Heart left ventricle (tissue), 16 donors: ENCODE measurements around the gene RNGTT. TPM values are rescaled to one million over a fixed set of nuclear protein-coding genes. Genes with fewer than 3 reads are reported as not detected.
A peak's percentile ranks its signal among the peaks of the same experiment; 100 is the strongest.

Source experiments
- ATAC-seq, 4 donors: fragments of 200-7000 bp; cut with Tn5 transposase; one replicate each; pipeline ENCODE4 v1.9.1; 2020 to 2022; ENCODE audit warnings: moderate library complexity in 4 of 4, mild to moderate bottlenecking in 3 of 4, moderate number of reproducible peaks in 1 of 4
- DNase-seq, 5 donors: peaks; one replicate each; pipeline ENCODE4 v3.0.0-alpha.2; 2020
- H3K27ac ChIP-seq, 12 donors: fragments of 200-600 bp; sonication (generic) in 4 of 12; one replicate each; pipeline versions ENCODE4 v1.5.0 to v1.8.0; 2016 to 2022; ENCODE audit warnings: mild to moderate bottlenecking in 2 of 12
- H3K27me3 ChIP-seq, 9 donors: fragments of 200-600 bp; sonication (generic) in 2 of 9; one replicate each; pipeline versions ENCODE4 v1.5.1 to v1.8.0; 2016 to 2022; ENCODE audit warnings: mild to moderate bottlenecking in 3 of 9
- H3K36me3 ChIP-seq, 9 donors: fragments of 200-600 bp; sonication (generic) in 2 of 9; one replicate each; pipeline versions ENCODE4 v1.5.0 to v1.8.0; 2018 to 2022; ENCODE audit warnings: mild to moderate bottlenecking in 2 of 9
- H3K4me1 ChIP-seq, 12 donors: fragments of 200-600 bp; sonication (generic) in 4 of 12; one replicate each; pipeline versions ENCODE4 v1.5.0 to v1.8.0; 2016 to 2022; ENCODE audit warnings: mild to moderate bottlenecking in 3 of 12
- H3K4me3 ChIP-seq, 12 donors: fragments of 200-600 bp; sonication (generic) in 4 of 12; one replicate each; pipeline versions ENCODE4 v1.5.0 to v1.8.0; 2017 to 2022; ENCODE audit warnings: mild to moderate bottlenecking in 9 of 12, moderate library complexity in 4 of 12
- H3K9me3 ChIP-seq, 12 donors: fragments of 200-600 bp; sonication (generic) in 4 of 12; one replicate each; pipeline versions ENCODE4 v1.5.0 to v1.8.0; 2016 to 2022; ENCODE audit warnings: mild to moderate bottlenecking in 1 of 12
- POLR2A ChIP-seq, 2 donors: fragments of 450-650 bp; IDR thresholded peaks; one replicate each; pipeline ENCODE4 v1.6.1; 2017; ENCODE audit warnings: antibody characterized with exemption in 2 of 2, mild to moderate bottlenecking in 2 of 2, moderate library complexity in 2 of 2
- WGBS, 4 donors: extraction: QIAGEN DNeasy Blood & Tissue Kit in 2 of 4; methylation state at CpG; one replicate each; pipeline versions ENCODE4 v1.1.5 to v1.1.7; 2013 to 2018; 5-methylcytosine and 5-hydroxymethylcytosine counted together
- intact Hi-C, 10 donors: fragments of 100-400 bp; cut with DNase I; formaldehyde crosslinking; loops; one replicate each; pipeline versions ENCODE4 v1.11.1 to v1.14.2; 2022
- polyA plus RNA-seq, 2 donors: library from polyadenylated mRNA; stranded (reverse); fragments of 200-250 nt; gene quantifications; one replicate each; pipeline ENCODE4 v1.2.3, GENCODE V29; 2013
- total RNA-seq, 9 donors: library from RNA; depleted of rRNA in 2 of 9; stranded (reverse); fragments of >200 nt in 2 of 9; fragmentation: NEBNext Ultra II Directional in 3 of 9; extraction: Animal tissue kit (Norgen Biotek cat#: 25700) in 3 of 9; gene quantifications; one replicate each; pipeline versions ENCODE4 v1.1.0 to v1.2.4, GENCODE V29; 2016 to 2023
- TF ChIP-seq, protein P1 (sequence below), 12 donors: fragments of 200-600 bp; sonication (generic) in 4 of 12; IDR thresholded peaks; one replicate each; pipeline versions ENCODE4 v1.5.0 to v1.8.0; 2018 to 2022; ENCODE audit warnings: antibody characterized with exemption in 12 of 12, mild to moderate bottlenecking in 5 of 12
- donor health status: ischemic (EF 13 %, LVEDD 7.1; RV severe dilation, severe dysfunction).
- donor health status: healthy with polysubstance abuse.
- donor health status: DM: no; HTN: yes; CAD: no.
- donor health status: DM: no; HTN: no; CAD: no.
- donor health status: ischemic (EF 25% LVEDD 6.9; RV normal size, moderate dysfunction).
- donor health status: ischemic (EF 25% LVEDD 5.7; RV mildly dilated, moderate dysfunction).
- donor health status: healthy.
- donor health status: DM: yes; HTN: yes; CAD: no.
- donor health status: ischemic (EF 35%, LVEDD 5.7; RV mildly dilated, moderate dysfunction).
- donor health status: nonischemic (EF 11% LVEDD 7.7; RV severe dilation, severe dysfunction).
- donor health status: DM: yes; HTN: yes; CAD: no.
- donor health status: PGD.
- donor health status: ischemic (EF 29% LVEDD 5.4; RV normal size, mild dysfunction).
- donor health status: nonischemic (EF 23%, LVEDD 6.1; RV moderate dilation, normal function).

RNGTT gene
- total and polyA plus RNA-seq, 11 donors: 2.6 to 11.6 (median 9.1) TPM

GRCh38 chr6:88815491-88815890 is 147.9 kb downstream of the RNGTT start:
- TF ChIP-seq, protein P1, sequence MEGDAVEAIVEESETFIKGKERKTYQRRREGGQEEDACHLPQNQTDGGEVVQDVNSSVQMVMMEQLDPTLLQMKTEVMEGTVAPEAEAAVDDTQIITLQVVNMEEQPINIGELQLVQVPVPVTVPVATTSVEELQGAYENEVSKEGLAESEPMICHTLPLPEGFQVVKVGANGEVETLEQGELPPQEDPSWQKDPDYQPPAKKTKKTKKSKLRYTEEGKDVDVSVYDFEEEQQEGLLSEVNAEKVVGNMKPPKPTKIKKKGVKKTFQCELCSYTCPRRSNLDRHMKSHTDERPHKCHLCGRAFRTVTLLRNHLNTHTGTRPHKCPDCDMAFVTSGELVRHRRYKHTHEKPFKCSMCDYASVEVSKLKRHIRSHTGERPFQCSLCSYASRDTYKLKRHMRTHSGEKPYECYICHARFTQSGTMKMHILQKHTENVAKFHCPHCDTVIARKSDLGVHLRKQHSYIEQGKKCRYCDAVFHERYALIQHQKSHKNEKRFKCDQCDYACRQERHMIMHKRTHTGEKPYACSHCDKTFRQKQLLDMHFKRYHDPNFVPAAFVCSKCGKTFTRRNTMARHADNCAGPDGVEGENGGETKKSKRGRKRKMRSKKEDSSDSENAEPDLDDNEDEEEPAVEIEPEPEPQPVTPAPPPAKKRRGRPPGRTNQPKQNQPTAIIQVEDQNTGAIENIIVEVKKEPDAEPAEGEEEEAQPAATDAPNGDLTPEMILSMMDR (IDR thresholded peaks at IDR 0.05): no peak
- TF ChIP-seq POLR2A (IDR thresholded peaks at IDR 0.05): no peak
- DNase-seq (no peak), ATAC-seq (peak in 3 of 4 donors; percentile 45 to 60 (median 51))
- WGBS, 4 donors: 66 to 74% (median 71%) methylated on average over 5 of the region's 5 CpGs
- no peak overlapping the region for H3K4me3 ChIP-seq
- H3K27me3 ChIP-seq: no peaks in the 10 kb centered on the region
- intact Hi-C loops: no loop called here
- no peaks in the 10 kb centered on the region for H3K9me3 ChIP-seq
- peak overlapping the region in 2 of 12 donors; percentile 5 to 31 for H3K27ac ChIP-seq
- H3K4me1 ChIP-seq: peaks cover 0 to 13% (median 0%) of the 10 kb centered on the region in 12 donors
- H3K36me3 ChIP-seq: no peaks in the 10 kb centered on the region

DNA sequence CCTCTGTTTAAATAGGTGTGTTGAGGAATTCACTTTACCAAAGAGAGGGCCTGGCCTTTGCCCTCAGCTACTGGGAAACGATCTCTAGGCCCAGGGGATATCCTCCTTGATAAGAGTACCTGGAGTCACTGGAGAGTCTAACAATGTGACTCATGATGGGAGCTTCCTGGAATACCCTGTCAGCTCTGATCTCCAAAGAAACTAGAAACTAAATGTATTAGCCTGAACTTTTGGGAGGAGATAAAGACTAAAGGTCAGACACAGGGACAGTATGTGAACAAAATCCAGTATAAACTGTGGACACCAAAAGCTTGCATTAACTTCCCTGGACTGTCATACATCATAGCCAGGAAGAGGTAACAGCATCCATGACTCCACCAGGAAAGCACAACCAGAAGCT is 148.5 kb downstream of the RNGTT start:
- DNase-seq (no peak), ATAC-seq (peak in 3 of 4 donors; percentile 43 to 55 (median 52))
- H3K4me3 ChIP-seq: no peak overlapping the region
- intact Hi-C loops: no loop called here
- no peaks in the 10 kb centered on the region for H3K9me3 ChIP-seq
- TF ChIP-seq, protein P1 (IDR thresholded peaks at IDR 0.05): no peak
- no peak for TF ChIP-seq POLR2A (IDR thresholded peaks at IDR 0.05)
- H3K4me1 ChIP-seq: peaks cover 0 to 13% (median 0%) of the 10 kb centered on the region in 12 donors
- H3K36me3 ChIP-seq: no peaks in the 10 kb centered on the region
- no peaks in the 10 kb centered on the region for H3K27me3 ChIP-seq
- H3K27ac ChIP-seq: peak overlapping the region in 1 of 12 donors; percentile 31
- WGBS, 4 donors: 49 to 63% (median 56%) methylated on average over 1 of the region's 1 CpG

- peaks cover 0 to 13% (median 0%) of the 10 kb centered on the region in 12 donors for H3K4me1 ChIP-seq
- H3K27ac ChIP-seq: no peak overlapping the region
- no peaks in the 10 kb centered on the region for H3K36me3 ChIP-seq
- no peaks in the 10 kb centered on the region for H3K27me3 ChIP-seq
- H3K4me3 ChIP-seq: no peak overlapping the region
- intact Hi-C loops: no loop called here
- DNase-seq: no peak
- TF ChIP-seq, protein P1 (IDR thresholded peaks at IDR 0.05): no peak
- TF ChIP-seq POLR2A (IDR thresholded peaks at IDR 0.05): no peak
- no peak for ATAC-seq
- WGBS, 4 donors: 78 to 88% (median 84%) methylated on average over 5 of the region's 5 CpGs
- H3K9me3 ChIP-seq: peaks cover 0 to under 1% (median 0%) of the 10 kb centered on the region in 12 donors
Measured at GRCh38 chr6:88813045-88813444, 150.4 kb downstream of the RNGTT start.

GRCh38 chr6:88810701-88811100 is 152.7 kb downstream of the RNGTT start:
- 60 to 74% (median 67%) methylated on average over 1 of the region's 1 CpG for WGBS, 4 donors
- Histone ChIP-seq H3K4me1 (peaks cover 0 to 13% (median 0%) of the 10 kb centered on the region in 12 donors), H3K9me3 (peaks cover 0 to 16% (median 0%) of the 10 kb centered on the region in 12 donors), H3K4me3 (no peak overlapping the region), H3K27me3 (no peaks in the 10 kb centered on the region), H3K36me3 (peaks cover 0 to 7% (median 0%) of the 10 kb centered on the region in 9 donors), H3K27ac (no peak overlapping the region)
- TF ChIP-seq, protein P1 (IDR thresholded peaks at IDR 0.05): no peak
- TF ChIP-seq POLR2A (IDR thresholded peaks at IDR 0.05): no peak
- intact Hi-C loops: no loop called here
- DNase-seq: no peak
- no peak for ATAC-seq
